OCI-LY3 (cell line): ENCODE measurements around the gene ZBTB38.

Experiments used
- H2AFZ ChIP-seq: fragments of 200-600, 300-600 bp; shearing (Covaris generic); 2 replicates; pipeline ENCODE4 v1.6.0; 2014; ENCODE audit warnings: antibody characterized with exemption, low read depth, low read length
- H3K27ac ChIP-seq: fragments of 200-600, 300-600 bp; sonication (generic); 2 replicates; pipeline ENCODE4 v1.5.1; 2014; ENCODE audit warnings: mild to moderate bottlenecking, low read length, moderate library complexity, mixed read lengths
- H3K27me3 ChIP-seq: fragments of 200-600, 300-600 bp; sonication (generic); 2 replicates; pipeline ENCODE4 v1.6.1; 2014; ENCODE audit warnings: low read depth, low read length, mixed read lengths
- H3K36me3 ChIP-seq: fragments of 200-600, 300-600 bp; sonication (generic); replicated peaks from 2 replicates; pipeline ENCODE3; 2014; ENCODE audit warnings: low read depth, low read length, mixed read lengths
- H3K4me1 ChIP-seq: fragments of 300-600, 200-600 bp; sonication (generic); 2 replicates; pipeline ENCODE4 v1.6.1; 2014; ENCODE audit warnings: low read length, mixed read lengths
- H3K4me2 ChIP-seq: fragments of 200-600, 300-600 bp; sonication (generic); 2 replicates; pipeline ENCODE4 v1.6.1; 2014; ENCODE audit warnings: low read length, mixed read lengths
- H3K4me3 ChIP-seq: fragments of 300-600, 200-600 bp; sonication (generic); 2 replicates; pipeline ENCODE4 v1.5.1; 2014; ENCODE audit warnings: antibody characterized with exemption, mild to moderate bottlenecking, low read length, moderate library complexity
- H3K79me2 ChIP-seq: fragments of 300-600, 200-600 bp; shearing (Covaris generic); 2 replicates; pipeline ENCODE4 v1.6.1; 2014; ENCODE audit warnings: mild to moderate bottlenecking, low read length, mixed read lengths
- H3K9ac ChIP-seq: fragments of 300-600, 200-600 bp; shearing (Covaris generic); 2 replicates; pipeline ENCODE4 v1.6.0; 2014; ENCODE audit warnings: mild to moderate bottlenecking, low read length, moderate library complexity
- H3K9me3 ChIP-seq: fragments of 200-600, 300-600 bp; shearing (Covaris generic); 2 replicates; pipeline ENCODE4 v1.6.1; 2014; ENCODE audit warnings: low read length, mixed read lengths; ENCODE audit not compliant: insufficient read depth
- H4K20me1 ChIP-seq: fragments of 200-600, 300-600 bp; sonication (generic); 2 replicates; pipeline ENCODE4 v1.6.1; 2016; ENCODE audit warnings: low read length, mixed read lengths; ENCODE audit not compliant: insufficient read depth
- CTCF ChIP-seq: fragments of 200-600, 300-600 bp; sonication (generic); IDR thresholded peaks from 2 replicates; pipeline ENCODE4 v1.5.1; 2014; ENCODE audit warnings: antibody characterized with exemption, low read length, low read depth
- EZH2phosphoT487 ChIP-seq: fragments of 200-600 bp; shearing (Covaris generic); IDR thresholded peaks from 2 replicates; pipeline ENCODE4 v1.6.1; 2018; ENCODE audit warnings: antibody characterized with exemption, mixed run types, low read depth

Gene ZBTB38

GRCh38 chr3:141349711-141350110 lies 18.6 kb upstream of the ZBTB38 start:
- Histone ChIP-seq H3K36me3 (no peaks in the 10 kb centered on the region), H2AFZ (no peak overlapping the region), H3K27me3 (peaks cover 4% of the 10 kb centered on the region; the same call in 1 of the 2 replicates), H3K9ac (no peak overlapping the region), H3K27ac (no peak overlapping the region), H3K4me3 (no peak overlapping the region), H4K20me1 (no peaks in the 10 kb centered on the region), H3K4me2 (no peak overlapping the region), H3K9me3 (no peaks in the 10 kb centered on the region), H3K4me1 (no peaks in the 10 kb centered on the region), H3K79me2 (no peaks in the 10 kb centered on the region)
- TF ChIP-seq EZH2phosphoT487, result no peak
- no peak for TF ChIP-seq CTCF

GRCh38 chr3:141350666-141351065 lies 17.6 kb upstream of the ZBTB38 start:
- H4K20me1 ChIP-seq, result no peaks in the 10 kb centered on the region

GRCh38 chr3:141352262-141352984 lies 15.9 kb upstream of the ZBTB38 start:
- Histone ChIP-seq H3K9ac (no peak overlapping the region), H3K36me3 (no peaks in the 10 kb centered on the region), H3K79me2 (no peaks in the 10 kb centered on the region), H3K27ac (no peak overlapping the region), H4K20me1 (no peaks in the 10 kb centered on the region), H3K4me1 (no peaks in the 10 kb centered on the region), H3K4me2 (no peak overlapping the region), H3K27me3 (peaks cover 4% of the 10 kb centered on the region; the same call in 1 of the 2 replicates), H3K4me3 (no peak overlapping the region), H2AFZ (no peak overlapping the region), H3K9me3 (no peaks in the 10 kb centered on the region)
- TF ChIP-seq EZH2phosphoT487 (no peak), CTCF (no peak)

More at GRCh38 chr3:141350666-141351065, 17.6 kb upstream of the ZBTB38 start:
- Histone ChIP-seq H3K36me3 (no peaks in the 10 kb centered on the region), H3K27ac (no peak overlapping the region), H3K4me1 (no peaks in the 10 kb centered on the region), H3K79me2 (no peaks in the 10 kb centered on the region), H3K9me3 (no peaks in the 10 kb centered on the region), H3K27me3 (peaks cover 4% of the 10 kb centered on the region; the same call in 1 of the 2 replicates), H3K4me3 (no peak overlapping the region), H3K9ac (no peak overlapping the region), H2AFZ (no peak overlapping the region), H3K4me2 (no peak overlapping the region)
- TF ChIP-seq CTCF (no peak), EZH2phosphoT487 (no peak)

- no peaks in the 10 kb centered on the region for H4K20me1 ChIP-seq
- no peak overlapping the region for H3K4me3 ChIP-seq
- H3K27ac ChIP-seq, result no peak overlapping the region
- no peaks in the 10 kb centered on the region for H3K79me2 ChIP-seq
- TF ChIP-seq EZH2phosphoT487 (no peak), CTCF (no peak)
- H3K9ac ChIP-seq, result no peak overlapping the region
- H2AFZ ChIP-seq, result no peak overlapping the region
- H3K9me3 ChIP-seq, result no peaks in the 10 kb centered on the region
- no peaks in the 10 kb centered on the region for H3K36me3 ChIP-seq
- H3K4me2 ChIP-seq, result no peak overlapping the region
- H3K4me1 ChIP-seq, result no peaks in the 10 kb centered on the region
- peaks cover 4% of the 10 kb centered on the region; the same call in 1 of the 2 replicates for H3K27me3 ChIP-seq
Measured at GRCh38 chr3:141353652-141354495, 14.4 kb upstream of the ZBTB38 start.
